ENCODE results near the gene KCNAB3. TPM values are rescaled to one million over a fixed set of nuclear protein-coding genes. Genes with fewer than 3 reads are reported as not detected.

Gene KCNAB3
- total RNA-seq, 2 donors from 2014 or later: 1.2 to 4.5 TPM

- Histone ChIP-seq H3K27me3 (replicated peaks; ENCODE audit: insufficient read depth) (no peaks in the 10 kb centered on the region), H3K36me3 (peaks cover 39 to 40% of the 10 kb centered on the region in 2 donors), H3K4me3 (no peak overlapping the region), H3K27ac (no peak overlapping the region), H3K4me1 (replicated peaks) (no peaks in the 10 kb centered on the region), H3K9me3 (no peaks in the 10 kb centered on the region)
- no peak for DNase-seq (ENCODE audit: low spot score)
- WGBS: 89% methylated on average over 13 of the region's 13 CpGs
- intact Hi-C loops (cut with DNase I): loop anchor here (5.0 kb wide), 1 partner anchor 147 kb away; no protein-coding TSS in a partner anchor
- TF ChIP-seq POLR2A (IDR thresholded peaks at IDR 0.05) (no peak), POLR2AphosphoS5 (IDR thresholded peaks at IDR 0.05) (no peak), CTCF (IDR thresholded peaks at IDR 0.05) (no peak)
Measured at GRCh38 chr17:7910711-7911110, 18.9 kb downstream of the KCNAB3 start.

GRCh38 chr17:7910281-7910680 lies 19.4 kb downstream of the KCNAB3 start:
- Histone ChIP-seq H3K4me3 (no peak overlapping the region), H3K27ac (no peak overlapping the region), H3K36me3 (peaks cover 40 to 44% of the 10 kb centered on the region in 2 donors), H3K9me3 (no peaks in the 10 kb centered on the region), H3K4me1 (replicated peaks) (no peaks in the 10 kb centered on the region), H3K27me3 (replicated peaks; ENCODE audit: insufficient read depth) (no peaks in the 10 kb centered on the region)
- 94% methylated on average over 15 of the region's 15 CpGs for WGBS
- intact Hi-C loops (cut with DNase I): loop anchor here (5.0 kb wide), 1 partner anchor 147 kb away; no protein-coding TSS in a partner anchor
- DNase-seq (ENCODE audit: low spot score): no peak
- no peak for TF ChIP-seq POLR2A (IDR thresholded peaks at IDR 0.05)
- no peak for TF ChIP-seq POLR2AphosphoS5 (IDR thresholded peaks at IDR 0.05)
- no peak for TF ChIP-seq CTCF (IDR thresholded peaks at IDR 0.05)

GRCh38 chr17:7909089-7909488 lies 20.6 kb downstream of the KCNAB3 start:
- H3K4me1 ChIP-seq (replicated peaks): no peaks in the 10 kb centered on the region
- TF ChIP-seq POLR2A (IDR thresholded peaks at IDR 0.05): no peak
- no peak for TF ChIP-seq POLR2AphosphoS5 (IDR thresholded peaks at IDR 0.05)
- no peak for TF ChIP-seq CTCF (IDR thresholded peaks at IDR 0.05)
- intact Hi-C loops (cut with DNase I): no loop called here
- H3K36me3 ChIP-seq: peaks cover 47 to 49% of the 10 kb centered on the region in 2 donors
- WGBS: 91% methylated on average over 23 of the region's 29 CpGs
- H3K27ac ChIP-seq: no peak overlapping the region
- no peaks in the 10 kb centered on the region for H3K9me3 ChIP-seq
- no peaks in the 10 kb centered on the region for H3K27me3 ChIP-seq (replicated peaks; ENCODE audit: insufficient read depth)
- DNase-seq (ENCODE audit: low spot score): no peak
- H3K4me3 ChIP-seq: no peak overlapping the region

GRCh38 chr17:7903154-7904103 lies 26.2 kb downstream of the KCNAB3 start:
- Histone ChIP-seq H3K4me1 (replicated peaks) (peaks cover 3% of the 10 kb centered on the region), H3K4me3 (no peak overlapping the region), H3K27me3 (replicated peaks; ENCODE audit: insufficient read depth) (no peaks in the 10 kb centered on the region), H3K9me3 (no peaks in the 10 kb centered on the region), H3K36me3 (peaks cover 45 to 49% of the 10 kb centered on the region in 2 donors), H3K27ac (peak overlapping the region; percentile 29 to 76)
- intact Hi-C loops (cut with DNase I): no loop called here
- WGBS: 56% methylated on average over 22 of the region's 22 CpGs
- DNase-seq (ENCODE audit: low spot score): peak; percentile 57
- no peak for TF ChIP-seq POLR2A (IDR thresholded peaks at IDR 0.05)
- peak; percentile 69 for TF ChIP-seq POLR2AphosphoS5 (IDR thresholded peaks at IDR 0.05)
- no peak for TF ChIP-seq CTCF (IDR thresholded peaks at IDR 0.05)
